Measurements from ENCODE around the gene UBE2J2. TPM values are rescaled to one million over a fixed set of nuclear protein-coding genes. Genes with fewer than 3 reads are reported as not detected.

UBE2J2 gene
- total RNA-seq, 1 donor from 2014 or later: 65.1 TPM

DNA sequence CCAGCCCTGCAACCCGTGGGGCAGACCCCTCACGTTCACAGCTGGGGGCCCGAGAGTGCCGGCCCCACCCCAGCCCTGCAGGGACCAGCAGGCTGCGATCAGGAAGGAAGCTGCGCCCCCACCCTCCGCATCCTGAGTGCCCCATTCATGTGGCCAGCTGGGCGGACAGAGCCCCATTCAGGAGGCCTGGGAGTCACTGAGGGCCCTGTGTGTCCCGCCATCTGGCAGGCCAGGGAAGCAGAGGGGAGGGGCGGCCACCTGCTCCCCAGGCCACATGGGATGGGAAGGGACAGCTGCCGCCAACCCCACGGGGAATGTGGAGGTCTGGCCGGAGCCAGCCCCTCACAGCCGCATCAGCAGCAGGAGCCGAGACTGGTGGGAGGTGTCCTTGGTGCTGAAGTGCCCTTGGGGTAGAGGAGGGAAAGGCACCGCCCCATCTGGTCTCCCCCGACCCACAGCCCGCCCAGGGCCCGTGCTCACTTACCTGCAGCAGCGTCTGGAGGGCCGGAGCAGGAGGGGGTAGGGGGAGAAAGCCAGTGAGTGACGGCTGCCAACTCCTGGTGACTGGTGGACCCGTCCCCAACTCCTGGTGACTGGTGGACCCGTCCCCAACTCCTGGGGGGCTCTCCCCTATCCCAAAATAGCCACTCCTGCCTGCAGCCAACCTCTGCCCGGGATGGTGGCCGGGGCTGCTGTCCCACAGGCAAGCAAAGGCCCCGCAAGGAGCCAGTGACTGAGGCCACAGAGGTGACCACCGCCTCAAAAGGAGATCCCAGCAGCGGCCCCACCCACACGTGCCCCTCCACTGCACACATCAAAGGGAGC is 25.4 kb upstream of the UBE2J2 start:
- TF ChIP-seq, protein P1, sequence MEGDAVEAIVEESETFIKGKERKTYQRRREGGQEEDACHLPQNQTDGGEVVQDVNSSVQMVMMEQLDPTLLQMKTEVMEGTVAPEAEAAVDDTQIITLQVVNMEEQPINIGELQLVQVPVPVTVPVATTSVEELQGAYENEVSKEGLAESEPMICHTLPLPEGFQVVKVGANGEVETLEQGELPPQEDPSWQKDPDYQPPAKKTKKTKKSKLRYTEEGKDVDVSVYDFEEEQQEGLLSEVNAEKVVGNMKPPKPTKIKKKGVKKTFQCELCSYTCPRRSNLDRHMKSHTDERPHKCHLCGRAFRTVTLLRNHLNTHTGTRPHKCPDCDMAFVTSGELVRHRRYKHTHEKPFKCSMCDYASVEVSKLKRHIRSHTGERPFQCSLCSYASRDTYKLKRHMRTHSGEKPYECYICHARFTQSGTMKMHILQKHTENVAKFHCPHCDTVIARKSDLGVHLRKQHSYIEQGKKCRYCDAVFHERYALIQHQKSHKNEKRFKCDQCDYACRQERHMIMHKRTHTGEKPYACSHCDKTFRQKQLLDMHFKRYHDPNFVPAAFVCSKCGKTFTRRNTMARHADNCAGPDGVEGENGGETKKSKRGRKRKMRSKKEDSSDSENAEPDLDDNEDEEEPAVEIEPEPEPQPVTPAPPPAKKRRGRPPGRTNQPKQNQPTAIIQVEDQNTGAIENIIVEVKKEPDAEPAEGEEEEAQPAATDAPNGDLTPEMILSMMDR (IDR thresholded peaks at IDR 0.05): no peak
- DNase-seq (ENCODE audit: extremely low spot score, unreplicated experiment): no peak
- H3K9me3 Mint-ChIP-seq (ENCODE audit: unreplicated experiment): no peaks in the 10 kb centered on the region
- H3K4me3 Mint-ChIP-seq (ENCODE audit: unreplicated experiment): no peak overlapping the region
- H3K27ac Mint-ChIP-seq (ENCODE audit: unreplicated experiment): no peak overlapping the region
- peaks cover 6% of the 10 kb centered on the region for H3K4me1 Mint-ChIP-seq (ENCODE audit: unreplicated experiment)
- H3K27me3 Mint-ChIP-seq (ENCODE audit: unreplicated experiment): no peaks in the 10 kb centered on the region
- no peaks in the 10 kb centered on the region for H3K36me3 Mint-ChIP-seq (ENCODE audit: unreplicated experiment)

DNA sequence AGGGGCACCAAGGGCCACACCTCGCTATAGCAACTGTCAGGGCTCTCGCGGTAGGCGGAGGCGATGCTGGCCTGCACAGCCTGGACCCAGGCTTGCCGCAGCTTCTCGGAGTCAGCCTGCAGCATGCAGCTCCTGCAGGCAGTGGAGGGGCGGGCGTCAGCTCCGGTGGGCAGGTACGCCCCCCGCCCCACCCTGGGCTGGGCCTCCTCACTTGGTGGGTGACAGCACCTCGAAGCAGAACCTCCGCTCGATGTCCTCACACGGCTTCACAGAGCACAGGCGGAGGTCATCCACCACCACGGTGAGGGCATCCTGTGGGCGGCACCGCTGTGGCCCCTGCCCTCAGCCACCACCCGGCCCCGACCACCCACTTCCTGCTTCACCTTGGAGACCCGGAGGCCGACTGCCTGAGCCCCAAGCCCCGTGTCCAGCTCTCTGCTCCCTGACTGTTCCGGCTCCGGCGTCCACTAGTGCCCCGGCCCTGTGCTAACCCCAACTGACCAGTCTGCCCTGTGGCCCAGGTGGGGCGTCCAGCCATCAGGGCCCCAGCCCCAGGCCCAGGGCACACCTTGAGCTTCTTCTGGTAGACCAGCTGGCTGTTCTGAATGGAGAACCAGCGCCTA is 24.3 kb upstream of the UBE2J2 start:
- no peaks in the 10 kb centered on the region for H3K36me3 Mint-ChIP-seq (ENCODE audit: unreplicated experiment)

DNA sequence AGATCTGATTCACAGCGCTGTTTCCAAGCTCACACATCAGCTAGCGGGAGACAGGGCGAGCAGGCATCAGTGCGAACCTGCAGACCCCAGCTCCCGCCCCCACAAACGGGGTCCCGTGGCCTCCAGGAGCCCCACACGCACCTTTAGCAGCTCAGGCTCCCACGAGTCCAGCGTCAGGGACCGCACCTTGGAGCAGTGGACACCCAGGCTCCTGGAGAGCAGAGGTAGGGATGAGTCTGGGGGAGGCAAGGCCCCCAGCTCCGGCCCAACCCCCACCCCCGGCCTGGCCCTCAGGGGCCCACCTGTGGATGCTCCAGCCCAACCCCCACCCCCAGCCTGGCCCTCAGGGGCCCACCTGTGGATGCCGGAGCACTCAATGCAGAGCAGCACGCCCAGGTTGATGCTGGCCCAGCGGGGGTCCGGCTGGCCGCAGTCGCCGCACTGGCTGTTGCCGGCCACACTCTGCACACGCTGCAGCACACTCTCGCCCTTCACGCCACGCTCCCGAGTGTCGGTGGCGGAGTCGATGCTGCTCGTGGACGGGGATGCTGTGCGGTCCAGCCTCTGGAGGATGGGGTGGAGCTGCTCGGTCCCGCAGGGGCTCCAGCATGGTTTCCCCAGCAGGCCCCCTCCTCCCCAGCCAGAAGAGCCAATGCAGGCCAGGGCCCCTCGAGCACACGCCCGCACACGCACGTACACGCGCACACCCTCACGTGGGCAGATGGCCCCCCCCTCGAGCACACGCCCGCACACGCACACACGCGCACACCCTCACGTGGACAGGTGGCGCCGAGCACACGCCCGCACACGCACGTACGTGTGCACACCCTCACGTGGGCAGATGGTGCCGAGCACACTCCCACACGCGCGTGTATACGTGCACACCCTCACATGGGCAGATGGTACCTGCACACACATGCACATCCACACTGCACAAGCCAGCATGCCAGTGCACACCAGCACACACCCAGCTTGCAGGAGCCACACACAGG is 22.7 kb upstream of the UBE2J2 start:
- DNase-seq (ENCODE audit: extremely low spot score, unreplicated experiment): no peak
- TF ChIP-seq, protein P1 (IDR thresholded peaks at IDR 0.05): no peak
- Mint-ChIP-seq H3K27ac (ENCODE audit: unreplicated experiment) (no peak overlapping the region), H3K36me3 (ENCODE audit: unreplicated experiment) (no peaks in the 10 kb centered on the region), H3K27me3 (ENCODE audit: unreplicated experiment) (no peaks in the 10 kb centered on the region), H3K9me3 (ENCODE audit: unreplicated experiment) (no peaks in the 10 kb centered on the region), H3K4me3 (ENCODE audit: unreplicated experiment) (no peak overlapping the region), H3K4me1 (ENCODE audit: unreplicated experiment) (peaks cover 3% of the 10 kb centered on the region)

More for the DNA sequence above, 24.3 kb upstream of the UBE2J2 start:
- no peak overlapping the region for H3K27ac Mint-ChIP-seq (ENCODE audit: unreplicated experiment)
- TF ChIP-seq, protein P1 (IDR thresholded peaks at IDR 0.05): no peak
- no peaks in the 10 kb centered on the region for H3K4me1 Mint-ChIP-seq (ENCODE audit: unreplicated experiment)
- H3K27me3 Mint-ChIP-seq (ENCODE audit: unreplicated experiment): no peaks in the 10 kb centered on the region
- H3K9me3 Mint-ChIP-seq (ENCODE audit: unreplicated experiment): no peaks in the 10 kb centered on the region
- H3K4me3 Mint-ChIP-seq (ENCODE audit: unreplicated experiment): no peak overlapping the region
- no peak for DNase-seq (ENCODE audit: extremely low spot score, unreplicated experiment)

DNA sequence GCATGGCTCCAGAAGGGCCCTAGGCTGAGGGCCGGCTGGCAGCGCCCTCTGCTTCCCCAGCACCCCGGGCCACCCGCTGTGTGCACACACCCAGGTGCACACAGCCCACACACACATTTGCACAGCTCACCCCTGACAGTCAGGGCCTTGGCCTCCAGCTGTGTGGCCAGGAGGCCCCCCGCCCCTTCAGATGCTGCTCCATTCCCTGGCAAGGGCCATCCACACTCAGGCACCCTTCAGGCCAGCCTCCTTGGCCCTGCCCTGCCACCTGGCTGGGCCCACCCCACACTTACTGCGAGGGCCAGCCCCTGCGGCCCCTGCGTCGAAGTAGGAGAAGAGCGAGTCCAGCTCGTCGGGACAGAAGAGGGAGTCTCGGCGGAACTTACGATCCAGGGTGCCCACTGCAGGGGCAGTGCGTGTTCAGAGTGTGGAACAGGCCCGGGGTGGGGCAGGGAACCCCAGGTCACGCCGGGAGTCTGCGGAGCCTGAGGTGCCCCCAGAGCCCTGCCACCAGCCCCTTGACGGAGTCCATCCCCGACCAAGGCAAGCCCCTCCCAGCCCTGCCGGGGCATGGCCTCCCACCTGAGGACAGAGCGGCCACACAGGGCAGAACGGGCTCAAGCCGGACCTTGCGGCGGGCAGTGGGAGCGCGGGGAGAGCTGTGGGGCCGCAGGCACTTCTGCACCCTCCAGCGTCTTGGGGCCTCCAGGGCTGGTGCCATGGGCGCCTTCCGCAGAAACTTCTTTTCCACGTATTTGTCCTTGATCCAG is 21.7 kb upstream of the UBE2J2 start:
- Mint-ChIP-seq H3K9me3 (ENCODE audit: unreplicated experiment) (no peaks in the 10 kb centered on the region), H3K27me3 (ENCODE audit: unreplicated experiment) (no peaks in the 10 kb centered on the region), H3K4me1 (ENCODE audit: unreplicated experiment) (peaks cover 4% of the 10 kb centered on the region), H3K36me3 (ENCODE audit: unreplicated experiment) (no peaks in the 10 kb centered on the region), H3K27ac (ENCODE audit: unreplicated experiment) (no peak overlapping the region), H3K4me3 (ENCODE audit: unreplicated experiment) (no peak overlapping the region)
- TF ChIP-seq, protein P1 (IDR thresholded peaks at IDR 0.05): no peak
- no peak for DNase-seq (ENCODE audit: extremely low spot score, unreplicated experiment)

Measured in osteocyte (in vitro differentiated cells).